Mesendoderm (in vitro differentiated cells): Measurements from ENCODE around the gene GATB.

Experiments
- DNase-seq: peaks from one replicate; pipeline ENCODE4 v3.0.0; 2013
- H2AK5ac ChIP-seq: 2 replicates; pipeline ENCODE4 v1.6.1; 2013; ENCODE audit warnings: low read length, inconsistent platforms
- H2BK120ac ChIP-seq: 2 replicates; pipeline ENCODE4 v1.6.1; 2013; ENCODE audit warnings: low read depth, mild to moderate bottlenecking, low read length, moderate library complexity, mixed read lengths
- H2BK15ac ChIP-seq: replicated peaks from 2 replicates; pipeline ENCODE4 v1.6.1; 2013; ENCODE audit warnings: low read depth, mild to moderate bottlenecking, moderate library complexity
- H2BK5ac ChIP-seq: 2 replicates; pipeline ENCODE4 v1.6.1; 2013; ENCODE audit warnings: low read length, inconsistent platforms
- H3K18ac ChIP-seq: 2 replicates; pipeline ENCODE4 v1.6.1; 2013; ENCODE audit warnings: mild to moderate bottlenecking, low read length, mixed read lengths
- H3K23ac ChIP-seq: one replicate; pipeline ENCODE4 v1.6.1; 2013; ENCODE audit warnings: low read length
- H3K27ac ChIP-seq: 2 replicates; pipeline ENCODE4 v1.5.1; 2013; ENCODE audit warnings: low read depth, mild to moderate bottlenecking, inconsistent platforms, low read length, moderate library complexity
- H3K27me3 ChIP-seq: 2 replicates; pipeline ENCODE4 v1.6.1; 2013; ENCODE audit warnings: low read length, control low read depth, mild to moderate bottlenecking, inconsistent platforms; ENCODE audit not compliant: insufficient read depth, poor library complexity
- H3K36me3 ChIP-seq: 2 replicates; pipeline ENCODE4 v1.6.1; 2013; ENCODE audit warnings: low read length, inconsistent platforms; ENCODE audit not compliant: control insufficient read depth, insufficient read depth
- H3K4ac ChIP-seq: one replicate; pipeline ENCODE4 v1.6.1; 2013; ENCODE audit warnings: low read depth, mild to moderate bottlenecking, low read length, moderate library complexity
- H3K4me1 ChIP-seq: 2 replicates; pipeline ENCODE4 v1.6.1; 2013; ENCODE audit warnings: low read depth, low read length, inconsistent platforms; ENCODE audit not compliant: control insufficient read depth
- H3K4me2 ChIP-seq: 2 replicates; pipeline ENCODE4 v1.6.1; 2013; ENCODE audit warnings: low read length
- H3K4me3 ChIP-seq: 2 replicates; pipeline ENCODE4 v1.5.1; 2013; ENCODE audit warnings: mild to moderate bottlenecking, low read length
- H3K56ac ChIP-seq: one replicate; pipeline ENCODE4 v1.6.1; 2013; ENCODE audit warnings: low read length
- H3K79me1 ChIP-seq: 2 replicates; pipeline ENCODE4 v1.6.1; 2013; ENCODE audit warnings: low read length, inconsistent platforms
- H3K79me2 ChIP-seq: 2 replicates; pipeline ENCODE4 v1.6.1; 2013; ENCODE audit warnings: mild to moderate bottlenecking, low read length; ENCODE audit not compliant: control insufficient read depth, insufficient read depth
- H3K9ac ChIP-seq: 2 replicates; pipeline ENCODE4 v1.6.1; 2013; ENCODE audit warnings: low read length, inconsistent platforms
- H4K5ac ChIP-seq: one replicate; pipeline ENCODE4 v1.6.1; 2013; ENCODE audit warnings: low read length
- H4K8ac ChIP-seq: one replicate; pipeline ENCODE4 v1.6.1; 2013; ENCODE audit warnings: low read depth, mild to moderate bottlenecking, control low read depth, low read length, moderate library complexity
- WGBS: extraction: QIAGEN DNeasy Blood & Tissue Kit; methylation state at CpG from one replicate; pipeline ENCODE4 v1.1.7; 2013; ENCODE audit warnings: low lambda C conversion rate, missing lambda C conversion rate; ENCODE audit not compliant: insufficient coverage; ENCODE audit errors: extremely low coverage; 5-methylcytosine and 5-hydroxymethylcytosine counted together

The GATB gene

DNA sequence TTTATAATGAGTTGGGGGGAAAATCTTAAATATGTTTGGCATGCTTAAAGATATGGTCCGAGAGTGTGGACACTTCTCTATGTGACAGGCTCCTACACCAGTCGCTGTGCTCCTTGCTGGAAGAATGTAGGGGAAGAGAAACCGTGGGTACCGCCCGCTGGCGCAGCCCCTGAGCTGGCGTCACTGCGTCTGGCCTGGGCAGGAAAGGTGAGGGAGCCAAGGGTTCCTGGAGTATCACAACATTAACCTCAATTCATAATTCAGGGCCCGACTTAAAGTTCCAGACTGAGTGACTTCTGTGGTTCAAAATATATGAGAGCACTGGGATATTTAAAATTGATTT is 95.1 kb downstream of the GATB start:
- Histone ChIP-seq H3K4me1 (no peaks in the 10 kb centered on the region), H3K4me2 (no peak overlapping the region), H3K27me3 (no peaks in the 10 kb centered on the region), H3K36me3 (no peaks in the 10 kb centered on the region), H3K27ac (no peak overlapping the region), H2BK15ac (no peak overlapping the region), H4K8ac (no peak overlapping the region), H3K23ac (no peak overlapping the region), H3K79me1 (no peaks in the 10 kb centered on the region), H2BK120ac (no peak overlapping the region), H3K4ac (no peak overlapping the region), H3K9ac (no peak overlapping the region), H3K56ac (no peak overlapping the region), H2AK5ac (no peak overlapping the region), H2BK5ac (no peak overlapping the region), H3K79me2 (no peaks in the 10 kb centered on the region), H4K5ac (no peak overlapping the region), H3K18ac (no peak overlapping the region), H3K4me3 (no peak overlapping the region)
- no CpG with 5 or more reads among the region's 9 CpGs for WGBS
- no peak for DNase-seq

DNA sequence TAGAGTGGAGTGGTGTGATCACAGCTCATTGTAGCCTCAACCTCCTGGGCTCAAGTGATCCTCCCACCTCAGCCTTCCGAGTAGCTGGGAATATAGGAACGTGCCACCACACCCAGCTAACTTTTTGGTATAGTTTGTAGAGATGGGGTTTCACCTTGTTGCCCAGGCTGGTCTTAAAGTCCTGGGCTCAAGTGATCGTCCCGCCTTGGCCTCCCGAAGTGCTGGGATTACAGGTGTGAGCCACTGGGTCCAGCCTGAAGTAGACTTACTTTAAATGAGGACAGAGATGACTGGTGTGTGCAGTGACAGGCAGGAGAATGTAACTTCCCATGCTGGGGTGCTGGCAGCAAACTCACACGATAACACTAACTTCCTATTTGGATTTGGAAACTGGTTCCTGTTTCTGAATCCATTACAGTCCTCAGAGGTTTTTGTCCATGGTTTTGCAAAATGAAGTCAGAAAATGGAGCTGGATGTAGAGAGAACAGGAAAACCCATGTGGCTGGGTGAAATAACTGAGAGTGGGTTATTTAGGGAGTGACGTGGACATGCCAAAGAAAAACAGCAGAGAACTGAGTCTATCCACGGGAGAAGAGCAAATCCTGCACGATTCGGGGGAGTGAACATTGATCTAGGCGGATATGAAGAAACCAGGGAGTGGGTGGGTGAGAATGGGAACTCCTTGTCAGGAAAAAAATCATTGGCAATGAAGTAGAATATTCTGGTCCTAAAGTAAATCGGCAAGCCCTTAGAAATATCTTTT is 95.6 kb downstream of the GATB start:
- H3K79me1 ChIP-seq: no peaks in the 10 kb centered on the region
- no peaks in the 10 kb centered on the region for H3K79me2 ChIP-seq
- H2AK5ac ChIP-seq: no peak overlapping the region
- H3K4ac ChIP-seq: no peak overlapping the region
- H2BK5ac ChIP-seq: no peak overlapping the region
- no peak for DNase-seq
- H4K5ac ChIP-seq: no peak overlapping the region
- no peak overlapping the region for H2BK15ac ChIP-seq
- no peak overlapping the region for H4K8ac ChIP-seq
- H3K27me3 ChIP-seq: no peaks in the 10 kb centered on the region
- H3K56ac ChIP-seq: no peak overlapping the region
- H3K36me3 ChIP-seq: no peaks in the 10 kb centered on the region
- no peak overlapping the region for H3K27ac ChIP-seq
- WGBS: no CpG with 5 or more reads among the region's 12 CpGs
- H3K18ac ChIP-seq: no peak overlapping the region
- no peak overlapping the region for H3K4me2 ChIP-seq
- no peak overlapping the region for H3K4me3 ChIP-seq
- no peak overlapping the region for H2BK120ac ChIP-seq
- no peaks in the 10 kb centered on the region for H3K4me1 ChIP-seq
- no peak overlapping the region for H3K9ac ChIP-seq
- H3K23ac ChIP-seq: no peak overlapping the region

DNA sequence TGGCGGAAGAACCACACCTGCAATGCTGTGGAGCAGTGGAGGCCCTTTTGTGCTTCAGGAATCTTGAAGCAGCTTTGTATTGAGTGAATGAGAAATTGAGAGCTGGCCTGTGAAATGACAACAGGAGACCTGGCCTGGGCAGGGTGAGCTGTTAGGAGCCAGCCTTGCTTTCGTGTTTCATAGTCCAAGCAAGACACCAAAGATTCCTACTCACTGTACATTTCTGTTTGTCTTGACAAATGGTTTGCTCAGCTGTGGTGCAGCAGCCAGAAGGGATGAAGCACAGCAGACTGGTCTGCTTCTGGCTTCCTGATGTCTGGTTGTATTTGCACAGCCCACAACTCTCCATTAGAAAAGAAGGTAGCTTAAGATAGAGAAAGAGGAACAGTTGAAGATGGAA is 96.5 kb downstream of the GATB start:
- H4K5ac ChIP-seq: no peak overlapping the region
- no peaks in the 10 kb centered on the region for H3K4me1 ChIP-seq
- H2AK5ac ChIP-seq: no peak overlapping the region
- no CpG with 5 or more reads among the region's 2 CpGs for WGBS
- no peaks in the 10 kb centered on the region for H3K79me1 ChIP-seq
- no peak overlapping the region for H3K56ac ChIP-seq
- H3K36me3 ChIP-seq: no peaks in the 10 kb centered on the region
- no peak overlapping the region for H3K4me3 ChIP-seq
- H3K27ac ChIP-seq: no peak overlapping the region
- H3K79me2 ChIP-seq: no peaks in the 10 kb centered on the region
- no peaks in the 10 kb centered on the region for H3K27me3 ChIP-seq
- H3K4ac ChIP-seq: no peak overlapping the region
- H4K8ac ChIP-seq: no peak overlapping the region
- H3K18ac ChIP-seq: no peak overlapping the region
- H3K23ac ChIP-seq: no peak overlapping the region
- no peak overlapping the region for H2BK5ac ChIP-seq
- no peak for DNase-seq
- H2BK15ac ChIP-seq: no peak overlapping the region
- no peak overlapping the region for H3K4me2 ChIP-seq
- no peak overlapping the region for H3K9ac ChIP-seq
- H2BK120ac ChIP-seq: no peak overlapping the region

DNA sequence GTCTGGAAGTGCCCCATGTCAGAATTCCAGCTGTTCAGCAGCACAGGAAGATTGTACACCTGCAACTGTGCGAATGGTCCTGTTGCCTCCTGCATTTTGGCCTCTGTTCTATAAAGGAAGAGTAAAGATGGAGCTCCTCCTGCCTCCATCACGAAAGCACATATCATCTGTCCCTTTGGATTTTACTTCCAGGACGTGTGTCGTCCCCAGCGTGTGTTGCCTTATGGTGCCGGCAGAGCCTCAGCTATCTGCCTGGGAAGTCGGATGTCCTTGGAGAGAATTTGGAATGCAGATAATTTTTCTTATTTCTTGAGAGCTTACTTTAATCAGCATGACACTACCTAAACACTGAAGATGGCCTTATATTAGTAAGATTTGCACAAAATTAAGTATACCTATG is 97.7 kb downstream of the GATB start:
- H3K9ac ChIP-seq: no peak overlapping the region
- H3K23ac ChIP-seq: no peak overlapping the region
- H2BK5ac ChIP-seq: no peak overlapping the region
- DNase-seq: no peak
- no peak overlapping the region for H3K4ac ChIP-seq
- no CpG with 5 or more reads among the region's 7 CpGs for WGBS
- H3K27me3 ChIP-seq: no peaks in the 10 kb centered on the region
- H3K4me1 ChIP-seq: no peaks in the 10 kb centered on the region
- H2AK5ac ChIP-seq: no peak overlapping the region
- no peaks in the 10 kb centered on the region for H3K79me2 ChIP-seq
- no peak overlapping the region for H3K4me2 ChIP-seq
- no peak overlapping the region for H2BK120ac ChIP-seq
- no peaks in the 10 kb centered on the region for H3K79me1 ChIP-seq
- H3K4me3 ChIP-seq: no peak overlapping the region
- no peak overlapping the region for H2BK15ac ChIP-seq
- no peaks in the 10 kb centered on the region for H3K36me3 ChIP-seq
- H4K5ac ChIP-seq: no peak overlapping the region
- H3K18ac ChIP-seq: no peak overlapping the region
- H3K27ac ChIP-seq: no peak overlapping the region
- no peak overlapping the region for H4K8ac ChIP-seq
- no peak overlapping the region for H3K56ac ChIP-seq

DNA sequence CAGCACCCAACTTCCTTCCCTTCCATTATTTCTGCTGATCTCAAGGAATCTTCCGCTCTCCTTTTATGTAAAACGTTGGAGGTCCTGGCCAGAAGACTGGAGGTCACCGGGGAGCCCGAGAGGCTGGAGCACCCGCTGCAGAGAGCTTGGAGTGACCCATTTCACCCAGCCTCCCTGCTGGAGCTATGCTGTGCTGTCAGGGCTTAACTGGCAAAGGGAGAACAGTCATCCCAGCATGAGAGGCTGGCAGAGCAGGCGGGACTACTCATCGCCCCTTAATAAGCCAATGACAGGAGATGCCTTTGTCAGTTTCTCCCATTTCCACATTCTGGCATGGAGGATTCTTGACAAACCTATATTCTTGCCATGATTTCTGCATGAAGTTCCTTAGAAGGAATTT is 98.9 kb downstream of the GATB start:
- Histone ChIP-seq H3K27me3 (no peaks in the 10 kb centered on the region), H3K23ac (no peak overlapping the region), H3K79me1 (no peaks in the 10 kb centered on the region), H3K4me1 (no peaks in the 10 kb centered on the region), H3K18ac (no peak overlapping the region), H2AK5ac (no peak overlapping the region), H3K79me2 (no peaks in the 10 kb centered on the region), H3K4me3 (no peak overlapping the region), H2BK120ac (no peak overlapping the region), H3K56ac (no peak overlapping the region), H4K5ac (no peak overlapping the region), H3K4ac (no peak overlapping the region), H3K4me2 (no peak overlapping the region), H3K36me3 (no peaks in the 10 kb centered on the region), H2BK5ac (no peak overlapping the region), H2BK15ac (no peak overlapping the region), H3K27ac (no peak overlapping the region), H3K9ac (no peak overlapping the region), H4K8ac (no peak overlapping the region)
- no CpG with 5 or more reads among the region's 7 CpGs for WGBS
- DNase-seq: no peak

DNA sequence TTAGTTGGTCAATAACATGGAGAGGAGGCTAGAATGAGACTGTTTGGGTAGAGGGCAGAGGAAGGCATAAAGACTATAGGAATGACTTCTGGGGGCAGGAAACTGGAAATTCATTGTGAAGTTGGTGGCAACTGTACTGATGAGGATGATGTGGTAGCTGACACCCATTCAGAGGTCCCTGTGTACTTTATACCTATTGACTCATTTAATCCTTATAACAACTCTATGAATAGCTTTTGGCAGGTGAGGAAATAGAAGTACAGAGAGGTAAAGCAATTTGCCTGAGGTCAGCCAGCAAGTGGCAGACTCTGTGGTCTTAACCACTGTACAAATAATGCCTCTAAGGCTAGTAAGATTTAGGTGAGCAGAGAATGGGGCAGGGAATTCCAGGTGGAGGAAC is 100.1 kb downstream of the GATB start:
- no peak overlapping the region for H2BK120ac ChIP-seq
- H3K27me3 ChIP-seq: no peaks in the 10 kb centered on the region
- no peaks in the 10 kb centered on the region for H3K36me3 ChIP-seq
- H2BK5ac ChIP-seq: no peak overlapping the region
- no peak for DNase-seq
- H2BK15ac ChIP-seq: no peak overlapping the region
- no peak overlapping the region for H4K5ac ChIP-seq
- no peak overlapping the region for H3K4me3 ChIP-seq
- H3K23ac ChIP-seq: no peak overlapping the region
- no peak overlapping the region for H3K56ac ChIP-seq
- no peak overlapping the region for H3K9ac ChIP-seq
- no peak overlapping the region for H4K8ac ChIP-seq
- no peak overlapping the region for H3K18ac ChIP-seq
- no peak overlapping the region for H3K27ac ChIP-seq
- no peak overlapping the region for H3K4me2 ChIP-seq
- no peaks in the 10 kb centered on the region for H3K79me1 ChIP-seq
- H3K4ac ChIP-seq: no peak overlapping the region
- no peak overlapping the region for H2AK5ac ChIP-seq
- no peaks in the 10 kb centered on the region for H3K79me2 ChIP-seq
- no peaks in the 10 kb centered on the region for H3K4me1 ChIP-seq
